Astrocyte (in vitro differentiated cells and primary cell): ENCODE results near the gene FAM240A.

ENCODE experiments used
- EZH2 ChIP-seq: IDR thresholded peaks from 2 replicates; pipeline ENCODE4 v1.6.1; 2012; ENCODE audit warnings: mild to moderate bottlenecking, low read length, inconsistent platforms; ENCODE audit not compliant: insufficient read depth
- TF ChIP-seq, protein P1 (sequence below): IDR thresholded peaks from 2 replicates; pipeline ENCODE4 v1.5.1; 2011; ENCODE audit warnings: low read depth, mild to moderate bottlenecking, inconsistent platforms, low read length, moderate library complexity; ENCODE audit not compliant: insufficient read depth

- TF ChIP-seq, protein P1, sequence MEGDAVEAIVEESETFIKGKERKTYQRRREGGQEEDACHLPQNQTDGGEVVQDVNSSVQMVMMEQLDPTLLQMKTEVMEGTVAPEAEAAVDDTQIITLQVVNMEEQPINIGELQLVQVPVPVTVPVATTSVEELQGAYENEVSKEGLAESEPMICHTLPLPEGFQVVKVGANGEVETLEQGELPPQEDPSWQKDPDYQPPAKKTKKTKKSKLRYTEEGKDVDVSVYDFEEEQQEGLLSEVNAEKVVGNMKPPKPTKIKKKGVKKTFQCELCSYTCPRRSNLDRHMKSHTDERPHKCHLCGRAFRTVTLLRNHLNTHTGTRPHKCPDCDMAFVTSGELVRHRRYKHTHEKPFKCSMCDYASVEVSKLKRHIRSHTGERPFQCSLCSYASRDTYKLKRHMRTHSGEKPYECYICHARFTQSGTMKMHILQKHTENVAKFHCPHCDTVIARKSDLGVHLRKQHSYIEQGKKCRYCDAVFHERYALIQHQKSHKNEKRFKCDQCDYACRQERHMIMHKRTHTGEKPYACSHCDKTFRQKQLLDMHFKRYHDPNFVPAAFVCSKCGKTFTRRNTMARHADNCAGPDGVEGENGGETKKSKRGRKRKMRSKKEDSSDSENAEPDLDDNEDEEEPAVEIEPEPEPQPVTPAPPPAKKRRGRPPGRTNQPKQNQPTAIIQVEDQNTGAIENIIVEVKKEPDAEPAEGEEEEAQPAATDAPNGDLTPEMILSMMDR: no peak
- no peak for TF ChIP-seq EZH2
These were observed 12.2 kb downstream of the FAM240A start for GRCh38 chr3:46624533-46624932.
